Esophagus muscularis mucosa (tissue), 3 donors: ENCODE data around the gene SYT3.

Experiments used
- POLR2A ChIP-seq: fragments of 450-650 bp; IDR thresholded peaks from one replicate; pipeline ENCODE4 v1.6.1; 2017; ENCODE audit warnings: antibody characterized with exemption, moderate library complexity, mild to moderate bottlenecking, low read depth
- TF ChIP-seq, protein P1 (sequence below), 3 experiments: fragments of 200-600 bp in 2 of 3; fragments of 450-650 bp in 1 of 3; sonication (generic) in 2 of 3; IDR thresholded peaks; one replicate each; pipeline ENCODE4 v1.5.1; 2017 to 2019; ENCODE audit warnings: antibody characterized with exemption in 3 of 3, mild to moderate bottlenecking in 2 of 3, moderate library complexity in 1 of 3

DNA sequence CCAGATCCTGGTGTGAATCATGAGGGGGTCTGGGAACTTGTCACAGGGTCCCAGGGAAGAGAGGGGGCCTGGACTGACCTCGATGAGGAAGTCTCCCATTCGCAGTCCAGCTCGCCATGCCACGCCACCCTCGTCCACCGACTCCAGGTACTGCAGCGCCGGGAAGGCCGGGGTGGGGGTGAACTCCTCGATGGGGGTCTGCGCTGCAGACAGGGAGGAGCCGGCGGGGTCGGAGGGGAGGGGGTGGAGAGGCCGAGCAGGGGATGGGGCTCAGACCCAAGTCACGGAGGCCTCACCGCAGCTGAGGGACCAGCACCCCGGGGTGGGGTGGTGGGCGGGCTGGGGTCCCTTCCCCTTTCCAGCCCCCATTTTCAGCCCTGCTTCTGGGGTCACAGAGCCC, 49.1 kb upstream of the SYT3 start:
- TF ChIP-seq POLR2A = no peak
- TF ChIP-seq, protein P1, sequence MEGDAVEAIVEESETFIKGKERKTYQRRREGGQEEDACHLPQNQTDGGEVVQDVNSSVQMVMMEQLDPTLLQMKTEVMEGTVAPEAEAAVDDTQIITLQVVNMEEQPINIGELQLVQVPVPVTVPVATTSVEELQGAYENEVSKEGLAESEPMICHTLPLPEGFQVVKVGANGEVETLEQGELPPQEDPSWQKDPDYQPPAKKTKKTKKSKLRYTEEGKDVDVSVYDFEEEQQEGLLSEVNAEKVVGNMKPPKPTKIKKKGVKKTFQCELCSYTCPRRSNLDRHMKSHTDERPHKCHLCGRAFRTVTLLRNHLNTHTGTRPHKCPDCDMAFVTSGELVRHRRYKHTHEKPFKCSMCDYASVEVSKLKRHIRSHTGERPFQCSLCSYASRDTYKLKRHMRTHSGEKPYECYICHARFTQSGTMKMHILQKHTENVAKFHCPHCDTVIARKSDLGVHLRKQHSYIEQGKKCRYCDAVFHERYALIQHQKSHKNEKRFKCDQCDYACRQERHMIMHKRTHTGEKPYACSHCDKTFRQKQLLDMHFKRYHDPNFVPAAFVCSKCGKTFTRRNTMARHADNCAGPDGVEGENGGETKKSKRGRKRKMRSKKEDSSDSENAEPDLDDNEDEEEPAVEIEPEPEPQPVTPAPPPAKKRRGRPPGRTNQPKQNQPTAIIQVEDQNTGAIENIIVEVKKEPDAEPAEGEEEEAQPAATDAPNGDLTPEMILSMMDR (IDR thresholded peaks at IDR 0.05) = no peak
